Stimulated activated memory B cell treated with anti-CD40 and anti-IgM and Interleukin-4, amounts not matched to agents 10 μg/mL and 1 μg/mL and 100 μg/mL, for 72 hours (primary cell): ENCODE results near the gene ISCA1.
"Not testable (repeated sequence)": the region's sequence is repeated elsewhere in the genome, so short reads cannot be mapped to it uniquely, and the experiment has no call there.

Source experiments
- ATAC-seq: fragments of 150-1000 bp; cut with Tn5 transposase; 2 replicates; pipeline ENCODE4 v1.10.0; 2021
- H3K27ac Mint-ChIP-seq: one replicate; pipeline ENCODE4 v1.8.0; 2022; ENCODE audit warnings: mild to moderate bottlenecking, mixed read lengths
- H3K27me3 Mint-ChIP-seq: one replicate; pipeline ENCODE4 v1.8.0; 2022; ENCODE audit warnings: mixed read lengths
- H3K36me3 Mint-ChIP-seq: one replicate; pipeline ENCODE4 v1.8.0; 2022; ENCODE audit warnings: mixed read lengths
- H3K4me1 Mint-ChIP-seq: one replicate; pipeline ENCODE4 v1.8.0; 2022; ENCODE audit warnings: mixed read lengths
- H3K4me3 Mint-ChIP-seq: one replicate; pipeline ENCODE4 v1.8.0; 2022; ENCODE audit warnings: mild to moderate bottlenecking, moderate library complexity, mixed read lengths
- H3K9me3 Mint-ChIP-seq: one replicate; pipeline ENCODE4 v1.8.0; 2022; ENCODE audit warnings: mixed read lengths

The ISCA1 gene

DNA sequence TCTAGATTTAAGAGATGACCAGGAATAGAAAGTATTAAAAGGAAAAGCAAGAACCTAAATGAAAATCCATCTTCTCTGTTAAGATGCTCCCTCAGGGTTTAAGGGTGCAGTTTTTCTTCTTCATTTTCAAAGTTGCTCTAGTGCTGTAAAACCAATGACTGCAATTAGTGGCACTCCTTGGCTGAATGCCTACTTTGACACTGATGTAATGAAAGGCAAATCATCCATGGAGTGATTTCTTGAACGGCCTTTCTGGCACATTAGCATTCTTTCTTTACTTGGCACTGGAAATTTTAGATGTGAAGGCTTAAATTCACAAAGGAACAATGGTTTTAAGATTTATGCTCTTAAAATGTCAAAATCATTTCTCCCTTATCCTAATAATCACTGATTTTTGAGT is 19.3 kb upstream of the ISCA1 start:
- Mint-ChIP-seq H3K9me3 (no peaks in the 10 kb centered on the region), H3K27ac (peak overlapping the region; percentile 36), H3K36me3 (peaks cover 71% of the 10 kb centered on the region), H3K27me3 (no peaks in the 10 kb centered on the region), H3K4me1 (peaks cover 22% of the 10 kb centered on the region), H3K4me3 (no peak overlapping the region)
- ATAC-seq, result no peak

DNA sequence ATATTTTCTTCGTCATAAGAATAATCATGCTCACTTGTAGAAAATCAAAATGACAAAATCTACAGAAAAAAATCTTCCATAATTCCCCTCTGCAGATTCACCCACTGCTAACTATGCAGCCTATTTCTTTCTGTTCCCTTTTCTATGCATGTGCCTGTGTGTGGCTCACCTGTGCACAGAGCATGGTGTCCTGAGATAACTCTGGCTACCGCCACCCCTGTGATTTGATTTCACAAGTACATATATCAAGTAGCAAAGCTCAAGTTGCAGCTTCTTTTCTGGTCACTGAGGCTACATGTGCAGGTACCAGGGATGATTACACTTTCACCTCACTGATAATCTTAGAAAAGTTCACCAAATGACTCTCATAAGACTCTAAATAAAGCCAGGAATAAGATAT is 18.4 kb upstream of the ISCA1 start:
- ATAC-seq, result no peak
- Mint-ChIP-seq H3K4me1 (peaks cover 22% of the 10 kb centered on the region), H3K9me3 (no peaks in the 10 kb centered on the region), H3K27ac (peak overlapping the region; percentile 36), H3K36me3 (peaks cover 61% of the 10 kb centered on the region), H3K27me3 (no peaks in the 10 kb centered on the region), H3K4me3 (no peak overlapping the region)

DNA sequence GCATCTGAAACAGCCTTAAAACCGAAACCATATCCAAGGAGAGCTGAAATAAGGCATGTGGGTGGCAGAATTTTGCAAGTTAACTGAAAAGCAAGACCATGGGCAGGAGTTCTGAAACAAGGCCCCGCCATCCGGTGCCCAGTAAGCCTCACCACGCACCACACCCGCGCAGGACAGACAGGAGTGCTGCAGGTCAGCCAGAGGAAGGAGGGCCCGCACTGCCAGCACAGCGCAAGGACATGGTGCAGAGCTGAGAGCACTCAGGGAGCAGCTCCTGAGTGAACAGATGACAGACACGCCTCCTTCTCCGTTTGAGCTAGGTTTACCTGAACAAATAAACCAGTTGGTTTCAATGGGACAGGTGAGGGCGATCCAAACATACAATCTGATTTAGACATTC is 16.5 kb upstream of the ISCA1 start:
- Mint-ChIP-seq H3K4me1 (peaks cover 20% of the 10 kb centered on the region), H3K36me3 (peaks cover 59% of the 10 kb centered on the region), H3K4me3 (no peak overlapping the region), H3K27me3 (no peaks in the 10 kb centered on the region), H3K9me3 (no peaks in the 10 kb centered on the region), H3K27ac (no peak overlapping the region)
- ATAC-seq, result no peak

DNA sequence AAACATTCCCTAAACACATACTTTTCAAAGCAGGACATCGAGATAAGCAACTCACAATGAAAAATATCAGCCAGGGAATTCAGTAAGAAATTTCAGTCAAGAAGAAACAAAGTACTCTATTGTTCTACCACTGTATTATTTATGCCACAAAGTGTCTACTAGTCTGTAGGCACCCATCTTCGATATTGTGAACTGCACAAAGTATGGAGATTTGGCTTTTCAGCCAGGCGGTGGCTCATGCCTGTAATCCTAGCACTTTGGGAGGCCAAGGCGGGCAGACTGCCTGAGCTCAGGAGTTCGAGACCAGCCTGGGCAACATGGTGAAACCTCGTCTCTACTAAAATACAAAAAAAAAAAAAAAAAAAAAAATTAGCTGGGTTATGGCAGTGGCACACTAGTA is 8.0 kb upstream of the ISCA1 start:
- not testable (repeated sequence) for H3K4me3 Mint-ChIP-seq, ATAC-seq, H3K27me3 Mint-ChIP-seq, H3K27ac Mint-ChIP-seq, H3K9me3 Mint-ChIP-seq
- Mint-ChIP-seq H3K4me1 (peaks cover 14% of the 10 kb centered on the region), H3K36me3 (peaks cover 20% of the 10 kb centered on the region)

DNA sequence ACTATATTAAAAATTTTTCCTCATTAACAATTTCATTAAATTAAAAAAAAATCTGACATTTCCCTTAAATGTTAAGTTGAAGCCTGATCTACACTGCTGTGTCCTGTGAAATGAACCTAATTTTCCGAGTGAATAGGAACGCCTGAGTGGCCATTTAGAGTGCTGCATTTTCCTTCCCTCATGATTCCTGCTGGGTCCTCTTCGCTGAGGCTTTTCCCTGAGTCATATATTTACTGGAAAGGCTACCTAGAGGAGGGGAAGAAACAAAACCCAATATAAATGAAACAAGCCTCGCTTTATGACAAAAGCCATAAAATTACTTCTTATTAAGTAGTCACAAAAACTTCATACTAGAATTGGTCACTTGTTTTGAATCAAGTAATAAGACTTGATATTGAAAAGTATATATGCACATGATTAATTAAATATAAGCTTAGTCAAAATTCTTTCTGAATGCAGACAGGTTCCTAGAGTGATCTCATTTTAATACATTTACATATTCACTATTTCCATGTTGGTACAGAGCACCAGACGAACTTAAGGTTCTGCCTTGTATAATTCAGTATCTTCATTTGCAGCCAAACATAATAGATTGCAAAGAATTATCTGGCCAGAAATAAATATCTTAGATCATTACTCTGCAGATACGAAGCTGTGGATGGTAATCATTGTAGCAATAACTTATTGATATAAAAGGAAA is 6.3 kb upstream of the ISCA1 start:
- no peak for ATAC-seq
- Mint-ChIP-seq H3K4me3 (no peak overlapping the region), H3K4me1 (peaks cover 16% of the 10 kb centered on the region), H3K9me3 (no peaks in the 10 kb centered on the region), H3K27ac (no peak overlapping the region), H3K36me3 (peaks cover 13% of the 10 kb centered on the region), H3K27me3 (no peaks in the 10 kb centered on the region)

DNA sequence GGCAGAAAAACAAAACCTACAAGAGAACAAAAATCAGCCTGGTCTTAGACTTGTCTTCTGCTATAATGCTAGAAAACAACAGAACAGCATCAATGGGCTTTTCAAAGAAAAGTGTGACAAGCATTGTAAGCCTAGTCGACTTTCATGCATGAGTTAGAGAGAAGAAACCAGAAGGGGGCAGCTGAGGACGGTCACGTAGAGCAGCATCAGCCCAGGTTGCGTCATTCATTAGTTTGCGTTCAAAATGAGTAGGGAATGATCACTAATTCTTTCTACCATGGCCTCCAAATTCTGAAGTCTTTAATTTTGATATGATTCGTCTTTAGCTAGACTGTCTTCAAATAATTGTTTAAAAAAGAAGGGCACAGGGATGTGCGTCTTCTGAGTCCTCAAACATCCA is 4.7 kb upstream of the ISCA1 start:
- no peaks in the 10 kb centered on the region for H3K27me3 Mint-ChIP-seq
- peaks cover 12% of the 10 kb centered on the region for H3K36me3 Mint-ChIP-seq
- no peak overlapping the region for H3K4me3 Mint-ChIP-seq
- H3K4me1 Mint-ChIP-seq, result peaks cover 24% of the 10 kb centered on the region
- no peak for ATAC-seq
- no peak overlapping the region for H3K27ac Mint-ChIP-seq
- H3K9me3 Mint-ChIP-seq, result no peaks in the 10 kb centered on the region

DNA sequence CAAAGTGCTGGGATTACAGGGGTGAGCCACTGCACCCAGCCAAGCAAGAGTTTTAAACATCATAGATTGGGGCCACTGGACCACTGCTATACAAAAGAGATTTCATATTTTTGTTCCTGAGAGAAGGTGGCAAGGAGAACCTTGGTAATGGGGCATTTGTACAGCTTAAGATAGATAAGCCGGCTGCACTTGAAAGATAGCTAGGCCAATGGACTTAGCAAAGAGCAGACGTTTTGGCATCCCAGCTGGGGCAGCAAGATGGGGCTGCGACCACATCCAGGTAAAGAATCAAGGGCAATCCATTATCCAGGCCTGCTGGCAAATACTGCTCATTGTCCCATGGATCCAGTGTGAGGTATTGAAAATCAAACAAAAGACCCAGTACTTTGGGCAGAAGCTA is 3.9 kb upstream of the ISCA1 start:
- Mint-ChIP-seq H3K9me3 (no peaks in the 10 kb centered on the region), H3K4me3 (no peak overlapping the region), H3K4me1 (peaks cover 27% of the 10 kb centered on the region), H3K36me3 (peaks cover 12% of the 10 kb centered on the region), H3K27me3 (no peaks in the 10 kb centered on the region), H3K27ac (no peak overlapping the region)
- no peak for ATAC-seq

DNA sequence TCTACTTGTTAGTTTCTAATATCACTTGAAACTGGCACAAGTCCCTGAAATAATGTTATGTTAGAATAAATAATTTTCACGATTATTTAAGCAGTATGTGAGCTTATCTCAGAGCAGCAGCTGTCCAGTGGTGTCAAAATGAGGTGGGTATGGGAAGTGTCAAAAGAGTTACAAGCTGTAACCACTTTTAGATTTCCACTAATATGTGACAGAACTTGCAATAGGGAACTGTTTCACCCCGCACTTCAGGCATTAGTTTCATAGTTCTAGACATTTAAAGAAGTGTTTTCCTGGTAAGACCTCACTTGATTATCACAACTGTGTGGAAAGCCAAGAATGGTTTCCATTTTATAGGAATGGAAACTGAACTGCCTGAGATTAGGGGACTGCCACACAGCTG is 2.9 kb upstream of the ISCA1 start:
- no peak overlapping the region for H3K4me3 Mint-ChIP-seq
- no peak overlapping the region for H3K27ac Mint-ChIP-seq
- H3K27me3 Mint-ChIP-seq, result no peaks in the 10 kb centered on the region

DNA sequence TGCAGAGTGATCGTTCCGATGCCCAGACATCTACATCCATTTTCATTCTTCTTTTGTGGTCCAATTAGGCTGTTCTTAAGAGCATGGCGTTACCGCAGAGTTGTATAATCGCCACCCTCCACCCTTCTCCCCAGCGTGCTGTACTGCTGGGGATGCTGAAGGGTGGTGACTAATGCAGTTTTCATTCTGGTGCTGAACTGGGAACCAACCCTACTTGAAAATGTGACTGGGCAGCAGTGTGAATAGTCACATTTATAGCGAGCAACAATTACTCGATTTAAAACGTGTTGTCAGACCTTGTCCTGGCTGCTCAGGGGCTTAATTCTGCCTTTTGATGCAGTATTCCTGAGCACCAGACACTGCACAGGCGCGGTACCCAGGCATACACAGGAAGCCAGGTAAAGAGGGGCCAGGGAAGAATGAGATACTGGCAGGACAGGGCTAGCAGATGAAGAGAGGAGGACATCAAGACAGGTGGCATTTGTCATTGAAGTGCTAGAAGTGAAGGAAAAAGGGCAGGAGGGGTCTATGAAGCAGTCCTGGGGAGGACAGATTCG is 719 bp upstream of the ISCA1 start:
- no peaks in the 10 kb centered on the region for H3K27me3 Mint-ChIP-seq
- H3K4me1 Mint-ChIP-seq, result peaks cover 44% of the 10 kb centered on the region
- H3K4me3 Mint-ChIP-seq, result peak overlapping the region; percentile 87
- H3K27ac Mint-ChIP-seq, result peak overlapping the region; percentile 92
- H3K9me3 Mint-ChIP-seq, result no peaks in the 10 kb centered on the region
- ATAC-seq, result peak; percentile 37
- peaks cover 7% of the 10 kb centered on the region for H3K36me3 Mint-ChIP-seq

More for the DNA sequence above, 2.9 kb upstream of the ISCA1 start:
- Mint-ChIP-seq H3K4me1 (peaks cover 36% of the 10 kb centered on the region), H3K36me3 (peaks cover 12% of the 10 kb centered on the region), H3K9me3 (no peaks in the 10 kb centered on the region)
- no peak for ATAC-seq

DNA sequence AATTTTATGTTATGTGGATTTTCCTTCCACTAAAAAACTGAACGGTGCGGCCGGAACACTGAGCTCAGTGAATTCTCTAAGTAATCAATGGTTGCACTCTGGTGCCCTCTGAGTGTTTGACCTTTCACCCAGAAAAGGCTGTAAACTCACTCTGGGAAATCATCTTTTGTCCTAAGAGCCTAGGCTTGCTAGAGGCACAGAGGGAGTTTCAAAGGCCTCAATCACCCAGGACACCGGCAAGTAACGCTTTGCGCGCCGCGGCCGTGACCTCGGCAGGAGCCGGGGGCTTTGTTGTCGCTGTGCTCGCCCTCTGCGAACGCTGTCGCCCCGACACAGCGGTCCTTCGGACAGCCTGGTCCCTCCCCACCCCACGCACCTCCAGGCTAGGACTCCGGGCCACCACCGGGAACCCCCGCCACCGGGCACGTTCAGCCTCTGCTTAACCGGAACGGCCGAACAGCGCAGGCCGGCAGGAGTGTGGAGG is 703 bp downstream of the ISCA1 start:
- no peaks in the 10 kb centered on the region for H3K27me3 Mint-ChIP-seq
- H3K4me3 Mint-ChIP-seq, result peak overlapping the region; percentile 87
- ATAC-seq, result no peak
- peaks cover 4% of the 10 kb centered on the region for H3K36me3 Mint-ChIP-seq
- peak overlapping the region; percentile 92 for H3K27ac Mint-ChIP-seq
- peaks cover 44% of the 10 kb centered on the region for H3K4me1 Mint-ChIP-seq
- H3K9me3 Mint-ChIP-seq, result no peaks in the 10 kb centered on the region

DNA sequence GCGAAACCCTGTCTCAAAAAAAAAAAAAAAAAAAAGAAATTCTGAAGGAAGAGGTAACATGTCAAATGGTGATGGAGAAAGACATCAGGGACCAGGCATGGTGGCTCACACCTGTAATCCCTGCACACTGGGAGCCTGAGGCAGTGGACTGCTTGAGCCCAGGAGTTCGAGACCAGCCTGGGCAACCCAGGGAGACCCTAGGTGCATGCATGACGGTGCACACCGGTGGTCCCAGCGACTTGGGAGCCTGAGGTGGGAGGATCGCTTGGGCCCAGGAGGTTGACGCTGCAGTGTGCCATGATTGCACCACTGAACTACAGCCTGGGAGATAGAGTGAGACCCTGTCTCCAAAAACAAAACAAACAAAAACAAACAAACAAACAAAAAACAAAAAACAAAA is 1.8 kb downstream of the ISCA1 start:
- H3K27ac Mint-ChIP-seq, result no peak overlapping the region
- H3K4me3 Mint-ChIP-seq, result peak overlapping the region; percentile 87
- H3K4me1 Mint-ChIP-seq, result peaks cover 40% of the 10 kb centered on the region
- no peak for ATAC-seq
- H3K9me3 Mint-ChIP-seq, result no peaks in the 10 kb centered on the region
- peaks cover 2% of the 10 kb centered on the region for H3K36me3 Mint-ChIP-seq
- no peaks in the 10 kb centered on the region for H3K27me3 Mint-ChIP-seq

DNA sequence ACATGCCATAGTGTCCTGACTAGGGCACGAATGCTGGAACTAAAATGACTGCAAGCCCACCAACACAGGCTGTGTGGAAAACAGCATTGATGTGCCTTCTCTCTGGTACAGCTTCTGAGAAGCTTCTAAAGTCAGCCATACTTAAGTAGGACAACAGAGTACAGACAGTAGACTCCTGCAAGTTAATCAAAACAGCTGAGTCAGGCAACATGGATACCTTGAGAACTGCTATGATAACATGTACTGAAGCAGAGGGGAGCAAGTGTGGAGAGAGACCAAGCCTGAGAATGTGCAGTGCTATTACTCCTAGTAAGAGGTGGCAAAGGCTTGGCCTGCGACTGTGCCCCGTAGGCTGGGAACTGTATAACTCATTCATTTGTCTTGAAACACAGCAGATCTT is 2.5 kb downstream of the ISCA1 start:
- H3K36me3 Mint-ChIP-seq, result peaks cover 5% of the 10 kb centered on the region
- H3K4me1 Mint-ChIP-seq, result peaks cover 40% of the 10 kb centered on the region
- no peaks in the 10 kb centered on the region for H3K27me3 Mint-ChIP-seq
- no peaks in the 10 kb centered on the region for H3K9me3 Mint-ChIP-seq
- ATAC-seq, result no peak
- H3K4me3 Mint-ChIP-seq, result peak overlapping the region; percentile 51
- peak overlapping the region; percentile 19 for H3K27ac Mint-ChIP-seq

DNA sequence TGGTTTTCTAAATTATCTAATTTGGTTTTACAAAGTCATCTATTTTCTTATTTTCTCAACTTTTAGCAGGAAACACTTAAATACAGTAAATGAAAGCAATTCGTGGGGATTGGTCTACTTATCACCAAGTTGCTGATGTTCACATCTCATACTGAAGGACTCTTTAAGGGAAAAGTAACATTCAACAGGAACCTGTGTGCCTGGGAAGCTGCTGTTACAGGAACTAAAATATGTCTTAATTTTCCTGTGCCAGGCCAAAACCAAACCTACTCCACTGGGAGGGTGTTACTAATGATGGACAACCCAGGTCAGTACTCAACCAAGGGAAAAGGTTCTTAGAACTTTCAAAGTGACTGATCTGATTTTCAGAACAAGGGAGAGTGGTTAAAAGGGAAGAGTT is 5.3 kb downstream of the ISCA1 start:
- H3K4me3 Mint-ChIP-seq, result no peak overlapping the region
- H3K36me3 Mint-ChIP-seq, result peaks cover 24% of the 10 kb centered on the region
- H3K9me3 Mint-ChIP-seq, result no peaks in the 10 kb centered on the region
- ATAC-seq, result no peak
- H3K27me3 Mint-ChIP-seq, result no peaks in the 10 kb centered on the region
- H3K27ac Mint-ChIP-seq, result no peak overlapping the region
- peaks cover 30% of the 10 kb centered on the region for H3K4me1 Mint-ChIP-seq

DNA sequence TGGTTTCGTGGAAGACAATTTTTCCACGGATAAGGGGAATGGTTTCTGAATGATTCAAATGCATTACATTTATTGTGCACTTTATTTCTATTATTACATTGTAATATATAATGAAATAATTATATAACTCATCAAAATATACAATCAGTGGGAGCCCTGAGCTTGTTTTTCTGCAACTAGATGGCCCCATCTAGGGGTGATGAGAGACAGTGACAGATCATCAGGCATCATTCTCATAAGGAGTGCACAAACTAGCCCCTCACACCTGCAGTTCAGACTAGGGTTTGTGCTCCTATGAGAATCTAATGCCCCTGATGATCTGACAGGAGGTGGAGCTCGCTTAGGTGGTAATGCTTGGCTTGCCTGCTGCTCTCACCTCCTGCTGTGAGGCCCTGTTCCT is 6.4 kb downstream of the ISCA1 start:
- Mint-ChIP-seq H3K4me3 (no peak overlapping the region), H3K36me3 (peaks cover 34% of the 10 kb centered on the region), H3K27me3 (no peaks in the 10 kb centered on the region), H3K9me3 (no peaks in the 10 kb centered on the region), H3K4me1 (peaks cover 24% of the 10 kb centered on the region), H3K27ac (no peak overlapping the region)
- ATAC-seq, result no peak

DNA sequence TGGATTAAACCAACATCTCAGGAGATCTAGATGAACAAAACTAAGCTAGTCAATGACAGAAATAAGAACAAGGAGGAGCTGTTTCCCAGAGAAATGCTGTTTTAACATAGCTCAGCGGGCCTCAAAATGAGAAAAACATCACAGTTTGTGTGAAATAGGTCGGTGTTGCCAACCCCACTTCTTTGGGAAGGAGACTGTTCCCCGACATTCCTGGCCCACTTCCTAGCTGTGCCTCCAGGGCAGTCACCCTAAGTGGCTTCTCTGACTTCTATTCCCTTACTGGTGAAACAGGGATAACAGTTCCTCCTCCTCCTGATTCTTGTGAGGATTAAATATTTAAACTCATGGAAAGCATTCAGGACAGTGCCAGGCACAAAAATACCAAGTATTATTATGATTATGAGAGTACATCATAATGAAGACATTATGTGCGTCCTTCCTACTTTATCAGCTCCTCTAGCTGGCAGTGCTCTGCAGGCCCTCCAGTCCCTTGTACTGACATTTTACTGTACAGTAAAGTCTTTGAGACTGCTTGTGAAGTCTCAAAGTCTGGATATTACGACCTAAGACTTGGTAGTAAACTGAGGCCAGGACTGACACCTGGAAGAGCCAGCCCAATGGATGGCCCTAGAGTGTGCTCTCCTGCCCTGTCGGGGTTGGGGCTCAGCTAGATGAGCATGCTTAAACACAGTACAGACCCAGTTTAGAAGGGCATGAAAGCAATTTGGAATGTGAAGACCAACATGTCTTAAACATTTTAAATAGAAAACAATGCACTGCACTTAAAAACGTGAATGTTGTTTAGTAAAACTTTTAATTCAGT is 7.3 kb downstream of the ISCA1 start:
- Mint-ChIP-seq H3K4me3 (no peak overlapping the region), H3K4me1 (peaks cover 16% of the 10 kb centered on the region), H3K27me3 (no peaks in the 10 kb centered on the region), H3K27ac (no peak overlapping the region), H3K9me3 (no peaks in the 10 kb centered on the region), H3K36me3 (peaks cover 34% of the 10 kb centered on the region)
- ATAC-seq, result no peak

DNA sequence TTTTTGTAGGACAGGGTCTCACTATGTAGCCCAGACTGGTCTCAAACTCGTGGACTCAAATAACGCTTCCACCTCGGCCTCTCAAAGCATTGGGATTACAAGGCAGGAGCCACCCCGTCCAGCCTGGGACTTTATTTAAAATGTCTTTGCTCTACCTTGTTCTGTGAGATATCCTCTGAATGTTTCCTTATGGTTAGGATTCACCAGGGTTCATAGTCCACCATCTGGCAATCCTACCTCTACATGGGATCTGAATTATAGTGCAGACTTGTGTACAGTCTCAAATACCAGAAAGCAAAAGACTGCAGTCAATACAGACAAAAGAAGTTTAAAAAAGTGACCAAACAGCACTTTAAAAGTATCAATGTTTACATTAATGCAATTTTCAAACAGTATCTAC is 10.1 kb downstream of the ISCA1 start:
- Mint-ChIP-seq H3K4me3 (no peak overlapping the region), H3K27ac (no peak overlapping the region), H3K4me1 (peaks cover 4% of the 10 kb centered on the region), H3K27me3 (no peaks in the 10 kb centered on the region), H3K9me3 (no peaks in the 10 kb centered on the region), H3K36me3 (peaks cover 49% of the 10 kb centered on the region)
- no peak for ATAC-seq
